ENCODE results near the gene LUZP4. TPM values are rescaled to one million over a fixed set of nuclear protein-coding genes. Genes with fewer than 3 reads are reported as not detected.
A peak's percentile ranks its signal among the peaks of the same experiment; 100 is the strongest.
"Not testable (repeated sequence)": the region's sequence is repeated elsewhere in the genome, so short reads cannot be mapped to it uniquely, and the experiment has no call there.

Gene LUZP4, protein sequence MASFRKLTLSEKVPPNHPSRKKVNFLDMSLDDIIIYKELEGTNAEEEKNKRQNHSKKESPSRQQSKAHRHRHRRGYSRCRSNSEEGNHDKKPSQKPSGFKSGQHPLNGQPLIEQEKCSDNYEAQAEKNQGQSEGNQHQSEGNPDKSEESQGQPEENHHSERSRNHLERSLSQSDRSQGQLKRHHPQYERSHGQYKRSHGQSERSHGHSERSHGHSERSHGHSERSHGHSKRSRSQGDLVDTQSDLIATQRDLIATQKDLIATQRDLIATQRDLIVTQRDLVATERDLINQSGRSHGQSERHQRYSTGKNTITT
- not detected for polyA plus RNA-seq (ENCODE audit: insufficient read length in 3 of 3)

GRCh38 chrX:115289465-115289864 lies at the start of gene LUZP4:
TSS of gene LUZP4 (plus strand) at chrX:115289715. CDS start at chrX:115289760, 45 bp downstream.
- no peak for DNase-seq (ENCODE audit: low read depth in 3 of 3, low spot score in 2 of 3)

DNA sequence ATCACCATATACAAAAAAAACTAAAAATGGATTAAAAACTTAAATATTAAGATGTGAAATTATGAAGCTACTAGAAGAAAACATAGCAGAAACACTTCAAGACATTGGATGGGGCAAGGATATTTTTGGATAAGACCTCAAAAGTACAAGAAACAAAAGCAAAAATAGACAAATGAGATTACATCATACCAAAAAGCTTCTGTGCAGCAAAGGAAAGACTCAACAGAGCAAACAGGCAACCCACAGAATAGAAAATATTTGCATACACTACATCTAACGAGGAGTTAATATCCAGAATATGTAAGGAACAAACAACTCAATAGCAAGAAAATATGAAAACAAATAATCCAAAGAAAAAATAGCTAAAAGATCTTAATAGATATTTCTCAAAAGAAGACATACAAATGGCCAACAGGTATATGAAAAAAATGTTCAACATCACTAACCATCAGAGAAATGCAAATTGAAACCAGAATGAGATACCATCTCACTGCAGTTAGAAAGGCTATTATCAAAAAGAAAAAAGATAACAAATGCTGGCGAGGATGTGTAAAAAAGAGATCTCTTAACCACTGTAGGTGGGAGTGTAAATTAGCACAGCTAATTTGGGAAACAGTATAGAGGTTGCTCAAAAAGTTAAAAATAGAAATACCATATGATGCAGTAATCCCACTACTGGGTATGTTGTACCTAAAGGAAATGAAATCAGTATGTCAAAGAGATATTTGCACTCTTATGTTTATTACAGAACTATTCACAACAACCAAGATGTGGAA lies 37.9 kb upstream of the LUZP4 start:
- DNase-seq (ENCODE audit: low read depth in 3 of 3, low spot score in 2 of 3) = no peak

DNA sequence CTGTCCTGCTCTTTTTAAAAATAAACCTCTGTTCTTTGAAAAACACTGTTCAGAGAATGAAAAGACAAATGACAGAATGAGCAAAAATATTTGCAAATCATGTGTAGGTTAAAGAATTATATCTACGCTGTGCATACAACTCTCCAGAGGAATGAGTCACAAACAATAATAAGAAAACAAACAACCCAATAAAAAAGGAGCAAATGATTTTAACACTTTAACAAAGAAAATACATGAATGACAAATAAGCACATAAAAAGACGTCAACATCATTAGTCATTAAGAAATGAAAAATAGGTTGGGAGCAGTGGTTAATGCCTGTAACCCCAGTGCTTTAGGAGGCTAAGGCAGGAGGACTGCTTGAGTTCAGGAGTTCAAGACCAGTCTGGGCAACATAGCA lies 34.5 kb upstream of the LUZP4 start:
- DNase-seq (ENCODE audit: low read depth in 3 of 3, low spot score in 2 of 3) = no peak

- no peak for DNase-seq (ENCODE audit: low read depth in 3 of 3, low spot score in 2 of 3)
Measured at GRCh38 chrX:115257711-115258110, 31.8 kb upstream of the LUZP4 start.

- peak in 1 of 3 donors; percentile 16 for DNase-seq (ENCODE audit: low read depth in 3 of 3, low spot score in 2 of 3)
Measured at GRCh38 chrX:115259238-115259875, 30.2 kb upstream of the LUZP4 start.

DNA sequence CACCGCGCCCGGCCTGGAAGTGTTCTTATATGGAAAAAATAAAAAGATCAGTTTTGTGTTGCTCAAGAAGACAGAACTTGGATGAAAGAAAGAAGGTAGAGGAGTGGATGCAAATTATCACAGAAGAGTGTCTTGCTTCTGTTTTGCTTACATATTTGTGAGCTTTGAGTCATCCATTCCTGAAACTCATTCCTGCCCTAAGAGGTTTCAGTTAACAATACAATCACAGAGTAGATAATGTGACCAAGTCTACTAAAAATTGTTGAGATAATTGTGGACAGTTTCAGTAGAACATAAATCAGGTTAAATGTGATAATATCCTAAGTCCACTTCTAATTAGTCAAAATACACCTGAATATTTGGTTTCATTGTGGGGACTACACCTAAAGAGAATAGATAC lies 29.2 kb upstream of the LUZP4 start:
- DNase-seq (ENCODE audit: low read depth in 3 of 3, low spot score in 2 of 3) = no peak

DNA sequence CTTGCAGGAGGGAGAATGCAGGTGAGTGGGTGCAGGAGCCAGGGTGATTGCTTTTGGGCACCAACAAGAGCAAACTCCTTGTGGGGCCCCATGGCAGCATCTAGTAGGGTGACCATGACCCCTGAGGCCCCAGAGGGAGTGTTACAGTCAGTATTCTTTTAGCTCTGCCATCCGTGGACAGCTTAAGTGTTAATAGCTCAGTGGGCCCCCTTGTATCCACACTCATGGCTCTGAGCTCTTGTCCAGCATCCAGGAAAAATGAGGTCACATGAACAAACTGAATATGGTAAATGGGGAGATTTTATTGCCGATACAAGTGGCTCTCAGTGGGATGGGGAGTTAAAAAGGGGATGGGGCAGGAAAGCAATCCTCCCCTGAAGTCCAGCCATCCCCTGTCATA lies 28.4 kb upstream of the LUZP4 start:
- DNase-seq (ENCODE audit: low read depth in 3 of 3, low spot score in 2 of 3) = no peak

DNA sequence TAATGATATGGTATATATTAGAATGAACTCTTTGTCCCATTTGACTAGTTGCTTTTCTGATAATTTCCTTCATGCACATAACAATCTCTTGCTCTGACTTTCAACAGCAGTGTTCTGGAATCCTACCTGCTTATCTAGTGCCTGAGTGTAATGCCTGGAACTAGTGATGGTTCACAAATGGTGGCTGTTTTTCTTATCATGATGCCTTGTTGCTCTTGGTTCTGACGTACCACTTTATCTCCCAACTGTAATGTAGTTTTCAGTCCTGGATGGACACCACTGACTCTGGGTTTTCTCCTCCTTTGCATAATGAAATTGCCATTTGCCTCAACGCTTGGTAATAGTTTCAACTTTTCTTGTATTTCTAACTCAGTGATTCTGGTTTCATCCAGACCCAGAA lies 25.5 kb upstream of the LUZP4 start:
- no peak for DNase-seq (ENCODE audit: low read depth in 3 of 3, low spot score in 2 of 3)

DNA sequence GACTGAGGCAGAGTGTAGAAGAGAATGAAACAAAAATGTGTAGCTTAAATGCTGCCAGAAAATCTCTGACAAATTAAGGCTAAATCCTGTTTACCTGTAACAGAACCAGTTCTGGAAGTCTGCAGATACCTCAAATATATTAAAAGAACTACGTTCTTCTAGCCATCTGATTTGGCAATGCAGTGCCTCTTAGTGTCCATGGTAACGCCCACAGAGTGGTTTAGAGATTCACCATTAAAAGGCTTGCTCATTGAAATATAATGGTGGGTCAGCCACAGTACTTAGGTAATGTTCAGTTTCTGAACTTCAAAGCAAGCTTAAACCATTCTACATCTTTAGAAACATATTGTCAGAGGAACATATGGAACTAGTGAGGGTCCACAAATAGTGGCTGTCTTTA lies 23.2 kb upstream of the LUZP4 start:
- no peak for DNase-seq (ENCODE audit: low read depth in 3 of 3, low spot score in 2 of 3)

DNA sequence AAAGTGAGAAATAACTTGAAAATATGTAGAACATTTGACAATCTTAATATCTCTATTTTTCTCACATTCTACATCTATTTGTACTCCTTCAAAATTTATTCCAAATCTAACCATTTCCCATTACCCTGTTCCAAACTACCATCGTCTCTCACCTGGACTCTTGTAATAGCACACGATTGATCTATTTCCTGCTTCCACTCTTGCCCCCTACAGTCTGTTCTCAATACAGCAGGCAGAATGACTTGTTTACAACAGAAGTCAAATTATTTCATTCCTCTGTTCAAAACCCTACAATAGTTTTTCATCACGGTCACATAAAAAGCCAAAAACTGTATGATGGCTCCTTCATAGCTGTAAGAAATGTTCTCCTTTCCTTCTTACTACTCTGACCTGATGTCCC lies 21.1 kb upstream of the LUZP4 start:
- DNase-seq (ENCODE audit: low read depth in 3 of 3, low spot score in 2 of 3) = no peak

DNA sequence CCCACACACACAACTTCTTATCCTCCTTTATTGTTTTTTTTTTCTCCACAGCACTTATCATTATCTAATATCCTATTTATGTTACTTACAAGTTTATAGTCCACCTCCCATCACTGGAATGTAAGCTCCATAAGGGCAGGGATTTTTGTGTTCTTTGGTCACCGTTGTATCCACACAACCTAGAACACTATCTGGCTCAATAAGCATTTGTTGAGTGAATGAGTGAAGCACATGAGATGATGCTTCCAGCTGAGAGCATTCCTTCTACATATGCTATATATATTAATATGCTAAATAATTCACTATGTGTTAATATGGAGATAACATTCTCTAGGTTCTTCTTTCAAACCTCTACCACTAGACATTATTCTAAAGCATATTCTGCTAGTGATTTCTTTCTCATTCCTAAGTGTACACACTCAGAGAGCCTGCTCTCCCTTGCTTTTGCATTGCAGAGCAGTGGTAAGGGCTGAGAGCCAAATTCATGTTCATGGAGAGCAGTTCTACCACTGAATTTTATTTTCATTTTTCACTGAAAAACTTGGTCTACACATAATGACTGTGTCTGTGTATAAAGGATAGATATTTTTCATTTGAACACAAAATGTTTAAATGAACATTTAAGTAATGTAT lies 20.3 kb upstream of the LUZP4 start:
- no peak for DNase-seq (ENCODE audit: low read depth in 3 of 3, low spot score in 2 of 3)

DNA sequence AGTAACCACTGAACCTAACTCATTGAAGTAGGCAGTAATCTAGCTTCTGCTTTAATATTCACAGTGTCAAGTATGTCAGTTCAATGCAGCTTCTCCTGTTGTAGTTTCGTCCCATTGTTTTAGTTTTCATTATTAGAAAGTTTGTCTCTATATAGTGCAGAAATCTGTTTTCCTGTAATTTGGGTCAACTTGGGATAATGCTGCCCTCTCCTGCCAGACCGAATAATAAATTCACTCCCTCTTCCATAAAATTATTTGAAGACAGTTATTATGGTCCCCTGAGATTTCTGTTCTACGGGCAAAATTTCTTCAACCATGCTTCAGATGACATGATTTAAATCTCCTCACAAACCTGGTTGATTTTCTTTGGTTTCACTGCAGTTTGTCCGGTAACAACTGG lies 4.6 kb upstream of the LUZP4 start:
- DNase-seq (ENCODE audit: low read depth in 3 of 3, low spot score in 2 of 3) = no peak

DNA sequence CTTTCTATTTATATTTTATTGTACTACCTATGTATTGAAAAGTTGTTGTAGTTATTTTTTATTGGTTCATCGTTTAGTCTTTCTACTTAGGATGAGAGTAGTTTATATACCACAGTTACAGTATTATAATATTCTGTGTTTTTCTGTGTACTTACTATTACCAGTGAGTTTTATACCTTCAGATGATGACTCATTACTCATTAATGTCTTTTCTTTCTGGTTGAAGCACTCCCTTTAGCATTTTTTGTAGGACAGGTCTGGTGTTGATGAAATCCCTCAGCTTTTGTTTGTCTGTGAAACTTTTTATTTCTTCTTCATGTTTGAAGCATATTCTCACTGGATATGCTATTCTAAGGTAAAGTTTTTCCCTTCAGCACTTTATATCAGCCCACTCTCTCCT lies 7.7 kb downstream of the LUZP4 start:
- no peak for DNase-seq (ENCODE audit: low read depth in 3 of 3, low spot score in 2 of 3)

DNA sequence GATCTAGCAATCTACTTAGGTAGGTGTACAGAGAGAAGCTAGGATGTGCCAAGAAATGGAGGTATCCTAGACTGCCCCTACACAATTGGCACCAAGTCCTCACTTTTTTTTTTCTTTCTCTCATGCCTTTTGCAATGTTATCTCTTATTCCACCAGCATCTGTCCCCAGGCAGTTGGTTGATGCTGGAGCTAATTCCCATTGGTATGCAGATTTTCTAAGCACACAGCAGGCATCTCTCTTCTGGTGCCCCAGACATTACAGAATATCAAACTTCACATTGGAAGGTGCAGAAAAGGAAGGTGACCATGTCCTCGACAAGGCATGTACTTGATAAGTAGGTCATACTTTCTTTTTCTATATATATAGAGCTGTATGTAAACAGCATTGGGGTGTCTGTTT lies 21.6 kb downstream of the LUZP4 start:
- DNase-seq (ENCODE audit: low read depth in 3 of 3, low spot score in 2 of 3) = no peak

- DNase-seq (ENCODE audit: low read depth in 3 of 3, low spot score in 2 of 3) = no peak
Measured at GRCh38 chrX:115311601-115312001, 22.1 kb downstream of the LUZP4 start.

GRCh38 chrX:115318139-115318538 lies 28.6 kb downstream of the LUZP4 start:
- DNase-seq (ENCODE audit: low read depth in 3 of 3, low spot score in 2 of 3) = no peak

- DNase-seq (ENCODE audit: low read depth in 3 of 3, low spot score in 2 of 3) = no peak
Measured at GRCh38 chrX:115322375-115322774, 32.9 kb downstream of the LUZP4 start.

DNA sequence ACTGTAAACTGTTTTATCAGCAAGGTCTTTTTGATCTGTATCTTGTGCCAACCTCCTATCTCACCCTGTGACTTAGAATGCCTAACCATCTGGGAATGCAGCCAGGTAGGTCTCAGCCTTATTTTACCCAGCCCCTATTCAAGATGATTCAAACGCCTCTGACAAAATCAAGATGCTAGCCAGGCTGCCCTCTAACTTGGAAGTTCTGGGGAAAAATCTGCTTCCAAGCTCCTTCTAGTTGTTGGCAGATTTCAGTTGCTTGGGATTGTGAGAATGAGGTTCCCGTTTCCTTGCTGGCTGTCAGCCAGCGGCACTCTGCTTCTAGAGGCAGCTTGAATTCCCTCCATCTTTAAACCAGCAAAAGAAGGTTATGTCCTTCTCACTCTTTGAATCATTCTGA lies 34.7 kb downstream of the LUZP4 start:
- DNase-seq (ENCODE audit: low read depth in 3 of 3, low spot score in 2 of 3) = no peak

- DNase-seq (ENCODE audit: low read depth in 3 of 3, low spot score in 2 of 3) = not testable (repeated sequence)
Measured at GRCh38 chrX:115329282-115329681, 39.8 kb downstream of the LUZP4 start.

GRCh38 chrX:115330498-115331168 lies 41.1 kb downstream of the LUZP4 start:
- DNase-seq (ENCODE audit: low read depth in 3 of 3, low spot score in 2 of 3) = peak; percentile 40 to 48 (median 41)

DNA sequence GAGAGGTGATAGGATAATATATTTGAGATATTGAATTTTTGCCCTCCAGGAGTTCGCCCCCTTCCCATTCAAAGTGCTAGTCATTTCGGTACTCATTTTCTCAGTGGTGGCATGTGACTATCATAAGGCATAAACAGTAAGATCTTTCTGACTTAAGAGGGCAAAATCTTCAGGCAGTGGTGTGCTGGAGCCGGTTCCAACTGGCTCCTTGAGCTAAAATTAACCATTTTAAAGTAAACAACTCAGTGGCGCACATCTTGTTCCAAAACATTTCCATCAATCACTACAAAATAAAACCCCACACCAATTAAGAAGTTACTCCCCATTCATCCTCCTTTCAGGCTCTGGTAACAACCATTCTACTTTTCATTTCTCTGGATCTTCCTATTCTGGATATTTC lies 43.3 kb downstream of the LUZP4 start:
- DNase-seq (ENCODE audit: low read depth in 3 of 3, low spot score in 2 of 3) = no peak
